Aorta (tissue), 5 donors: ENCODE results near the gene GRK7. TPM values are rescaled to one million over a fixed set of nuclear protein-coding genes. Genes with fewer than 3 reads are reported as not detected.

ENCODE experiments used
- ATAC-seq: fragments of 200-7000 bp; cut with Tn5 transposase; one replicate; pipeline ENCODE4 v1.9.1; 2022; ENCODE audit warnings: moderate library complexity; ENCODE audit not compliant: low FRiP score
- DNase-seq, 2 donors: peaks; one replicate each; pipeline ENCODE4 v3.0.0-alpha.2; 2020
- H3K27ac ChIP-seq, 2 donors: one replicate each; pipeline ENCODE4 v1.5.1; 2013; ENCODE audit warnings: low read length in 2 of 2, mild to moderate bottlenecking in 2 of 2, moderate library complexity in 2 of 2, control low read depth in 1 of 2, inconsistent platforms in 1 of 2, low read depth in 1 of 2
- H3K27me3 ChIP-seq, 2 donors: one replicate each; pipeline ENCODE4 v1.6.1; 2013; ENCODE audit warnings: control low read depth in 1 of 2, low read length in 1 of 2, mild to moderate bottlenecking in 1 of 2, moderate library complexity in 1 of 2; ENCODE audit not compliant: insufficient read depth in 2 of 2, control insufficient read depth in 1 of 2
- H3K36me3 ChIP-seq, 2 donors: one replicate each; pipeline ENCODE4 v1.6.1; 2013; ENCODE audit warnings: control low read depth in 1 of 2, low read length in 1 of 2, mild to moderate bottlenecking in 1 of 2; ENCODE audit not compliant: insufficient read depth in 2 of 2, control insufficient read depth in 1 of 2
- H3K4me1 ChIP-seq, 2 donors: one replicate each; pipeline ENCODE4 v1.6.1; 2013; ENCODE audit warnings: low read length in 2 of 2, control low read depth in 1 of 2, mild to moderate bottlenecking in 1 of 2, moderate library complexity in 1 of 2; ENCODE audit not compliant: insufficient read depth in 2 of 2, control insufficient read depth in 1 of 2
- H3K4me3 ChIP-seq, 2 donors: one replicate each; pipeline ENCODE4 v1.5.1; 2013; ENCODE audit warnings: low read length in 2 of 2, control low read depth in 1 of 2, mild to moderate bottlenecking in 1 of 2
- H3K9me3 ChIP-seq: one replicate; pipeline ENCODE4 v1.6.1; 2013; ENCODE audit warnings: mild to moderate bottlenecking, low read length; ENCODE audit not compliant: control insufficient read depth
- WGBS, 2 donors: extraction: QIAGEN DNeasy Blood & Tissue Kit; methylation state at CpG; one replicate each; pipeline ENCODE4 v1.1.7; 2013; 5-methylcytosine and 5-hydroxymethylcytosine counted together
- intact Hi-C, 2 donors: fragments of 100-400 bp; cut with DNase I; formaldehyde crosslinking; loops; one replicate each; pipeline versions ENCODE4 v1.14.2 to v1.15.0; 2022
- polyA plus RNA-seq, 2 donors: library from polyadenylated mRNA; stranded (reverse); fragments of 200-250 nt; gene quantifications; one replicate each; pipeline ENCODE4 v1.2.3, GENCODE V29; 2013
- total RNA-seq, 2 donors: library from RNA; stranded (reverse); fragmentation: NEBNext Ultra II Directional; extraction: Animal tissue kit (Norgen Biotek cat#: 25700); gene quantifications; one replicate each; pipeline ENCODE4 v1.2.1, GENCODE V29; 2021
- donor health status: healthy with polysubstance abuse.
- donor health status: Bipolar disorder and iron deficiency.
- donor health status: DM: no; HTN: no; CAD: no.
- donor health status: DM: no; HTN: no; CAD: no.
- donor health status: DM: yes; HTN: yes; CAD: no.

The GRK7 gene
- total and polyA plus RNA-seq, 4 donors = 0.23 TPM; not detected in 3

DNA sequence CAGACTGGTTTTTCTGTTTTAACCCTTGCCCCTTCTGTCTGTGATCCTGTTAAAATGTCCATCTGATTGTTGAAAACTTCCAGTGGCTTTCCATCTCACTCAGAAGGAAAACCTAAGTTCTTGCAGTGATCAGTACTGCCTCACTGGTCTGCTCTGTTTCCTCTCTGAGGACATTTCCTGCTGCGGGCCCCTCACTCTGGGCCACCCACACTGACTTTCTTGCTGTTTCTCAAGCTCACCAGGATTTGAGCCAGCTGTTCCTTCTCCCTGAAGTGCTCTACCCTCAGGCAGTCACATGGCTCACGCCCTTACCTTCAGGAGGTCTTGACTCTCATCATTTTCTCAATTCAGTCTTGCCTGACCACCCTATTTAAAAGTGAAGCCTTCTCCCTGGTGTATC, 1.8 kb downstream of the GRK7 start:
- no peaks in the 10 kb centered on the region for H3K4me1 ChIP-seq
- 72 to 87% methylated on average over 2 of the region's 2 CpGs for WGBS, 2 donors
- ATAC-seq = no peak

GRCh38 chr3:141767066-141767465, 3.9 kb downstream of the GRK7 start:
- intact Hi-C loops = no loop called here
- WGBS, 2 donors = 84 to 92% methylated on average over 2 of the region's 2 CpGs
- no peaks in the 10 kb centered on the region for H3K9me3 ChIP-seq
- H3K4me3 ChIP-seq = no peak overlapping the region
- no peak for DNase-seq
- no peak overlapping the region for H3K27ac ChIP-seq
- no peaks in the 10 kb centered on the region for H3K4me1 ChIP-seq
- H3K27me3 ChIP-seq = no peaks in the 10 kb centered on the region
- H3K36me3 ChIP-seq = no peaks in the 10 kb centered on the region
- no peak for ATAC-seq

More for the DNA sequence above, 1.8 kb downstream of the GRK7 start:
- Histone ChIP-seq H3K27me3 (no peaks in the 10 kb centered on the region), H3K9me3 (no peaks in the 10 kb centered on the region), H3K27ac (no peak overlapping the region), H3K4me3 (no peak overlapping the region), H3K36me3 (no peaks in the 10 kb centered on the region)
- intact Hi-C loops = no loop called here
- no peak for DNase-seq

GRCh38 chr3:141769221-141769894, 6.2 kb downstream of the GRK7 start:
- Histone ChIP-seq H3K36me3 (no peaks in the 10 kb centered on the region), H3K27me3 (no peaks in the 10 kb centered on the region), H3K4me3 (no peak overlapping the region), H3K9me3 (no peaks in the 10 kb centered on the region), H3K4me1 (no peaks in the 10 kb centered on the region), H3K27ac (no peak overlapping the region)
- no peak for ATAC-seq
- 69 to 70% methylated on average over 6 of the region's 6 CpGs for WGBS, 2 donors
- intact Hi-C loops = no loop called here
- DNase-seq = no peak

DNA sequence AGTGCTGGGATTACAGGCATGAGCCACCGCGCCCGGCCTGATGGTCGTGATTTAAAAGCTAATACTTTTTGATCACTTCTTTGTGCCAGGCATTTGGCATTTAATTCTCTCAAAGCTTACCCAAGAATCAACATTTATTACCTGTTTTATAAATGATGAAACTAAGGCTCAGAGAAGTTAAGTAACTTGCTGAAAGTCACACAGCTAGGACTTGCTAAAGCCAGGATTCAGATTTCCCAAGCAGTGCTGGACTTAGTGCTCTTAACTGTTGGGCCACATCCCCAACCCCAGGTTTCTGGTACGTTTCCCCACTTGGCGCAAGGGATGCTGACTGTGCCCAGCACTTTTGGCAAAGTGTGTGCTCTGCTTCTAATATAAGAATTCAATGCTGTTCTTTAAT, 10.5 kb downstream of the GRK7 start:
- ATAC-seq = no peak
- 93 to 96% methylated on average over 6 of the region's 6 CpGs for WGBS, 2 donors
- no peaks in the 10 kb centered on the region for H3K36me3 ChIP-seq

DNA sequence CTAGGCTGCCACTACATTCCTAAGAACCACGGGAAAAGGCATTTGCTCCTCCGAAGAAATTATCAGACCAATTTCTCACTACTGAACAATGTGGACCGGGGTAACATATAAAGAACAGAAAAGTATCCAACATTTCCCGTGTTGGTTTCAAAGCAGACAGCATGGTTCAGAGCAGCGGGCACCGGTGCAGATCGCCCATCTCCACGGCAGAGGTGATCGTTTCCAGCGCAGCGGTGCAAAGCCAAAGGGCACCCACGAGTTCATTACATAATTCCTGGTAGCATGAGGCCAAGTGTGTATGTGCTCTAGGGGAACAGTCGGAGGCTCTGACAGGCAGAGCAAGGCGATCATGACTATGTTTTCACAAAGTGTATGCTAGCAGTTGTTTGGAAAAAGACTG, 13.2 kb downstream of the GRK7 start:
- no peak overlapping the region for H3K4me3 ChIP-seq
- H3K36me3 ChIP-seq = no peaks in the 10 kb centered on the region
- no peaks in the 10 kb centered on the region for H3K9me3 ChIP-seq
- H3K27ac ChIP-seq = no peak overlapping the region
- ATAC-seq (no peak), DNase-seq (no peak)
- WGBS, 2 donors = 74 to 82% methylated on average over 14 of the region's 14 CpGs
- intact Hi-C loops = no loop called here
- H3K4me1 ChIP-seq = no peaks in the 10 kb centered on the region
- H3K27me3 ChIP-seq = no peaks in the 10 kb centered on the region

More for the DNA sequence above, 10.5 kb downstream of the GRK7 start:
- H3K27ac ChIP-seq = no peak overlapping the region
- no peaks in the 10 kb centered on the region for H3K27me3 ChIP-seq
- no peaks in the 10 kb centered on the region for H3K9me3 ChIP-seq
- no peak overlapping the region for H3K4me3 ChIP-seq
- intact Hi-C loops = no loop called here
- no peak for DNase-seq
- H3K4me1 ChIP-seq = no peaks in the 10 kb centered on the region

GRCh38 chr3:141776885-141777284, 13.7 kb downstream of the GRK7 start:
- Histone ChIP-seq H3K4me1 (no peaks in the 10 kb centered on the region), H3K4me3 (no peak overlapping the region), H3K27ac (no peak overlapping the region), H3K36me3 (no peaks in the 10 kb centered on the region), H3K27me3 (no peaks in the 10 kb centered on the region), H3K9me3 (no peaks in the 10 kb centered on the region)
- no peak for ATAC-seq
- no peak for DNase-seq
- WGBS, 2 donors = 46 to 56% methylated on average over 15 of the region's 15 CpGs
- intact Hi-C loops = no loop called here

DNA sequence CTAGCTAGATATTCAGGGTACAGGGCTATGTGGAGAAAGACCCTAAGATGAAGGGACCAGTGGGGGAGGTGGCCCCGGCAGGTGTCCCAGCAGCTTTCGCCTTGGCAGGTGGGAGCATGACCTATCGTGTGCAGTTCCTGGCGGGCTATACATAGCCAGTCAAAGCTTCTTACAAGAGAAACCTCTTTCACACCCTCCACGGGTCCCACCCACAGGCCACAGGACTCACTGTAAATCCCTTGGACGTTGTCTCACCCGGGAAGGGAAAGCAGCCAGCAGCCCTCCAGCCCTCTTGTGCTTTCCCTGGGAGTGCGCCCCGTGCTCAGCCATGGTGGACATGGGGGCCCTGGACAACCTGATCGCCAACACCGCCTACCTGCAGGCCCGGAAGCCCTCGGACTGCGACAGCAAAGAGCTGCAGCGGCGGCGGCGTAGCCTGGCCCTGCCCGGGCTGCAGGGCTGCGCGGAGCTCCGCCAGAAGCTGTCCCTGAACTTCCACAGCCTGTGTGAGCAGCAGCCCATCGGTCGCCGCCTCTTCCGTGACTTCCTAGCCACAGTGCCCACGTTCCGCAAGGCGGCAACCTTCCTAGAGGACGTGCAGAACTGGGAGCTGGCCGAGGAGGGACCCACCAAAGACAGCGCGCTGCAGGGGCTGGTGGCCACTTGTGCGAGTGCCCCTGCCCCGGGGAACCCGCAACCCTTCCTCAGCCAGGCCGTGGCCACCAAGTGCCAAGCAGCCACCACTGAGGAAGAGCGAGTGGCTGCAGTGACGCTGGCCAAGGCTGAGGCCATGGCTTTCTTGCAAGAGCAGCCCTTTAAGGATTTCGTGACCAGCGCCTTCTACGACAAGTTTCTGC, 15.0 kb downstream of the GRK7 start:
- Histone ChIP-seq H3K36me3 (no peaks in the 10 kb centered on the region), H3K27me3 (no peaks in the 10 kb centered on the region), H3K4me1 (no peaks in the 10 kb centered on the region), H3K4me3 (no peak overlapping the region), H3K27ac (no peak overlapping the region), H3K9me3 (no peaks in the 10 kb centered on the region)
- no peak for ATAC-seq
- intact Hi-C loops = no loop called here
- no peak for DNase-seq
- WGBS, 2 donors = 93 to 94% methylated on average over 41 to 42 of the region's 42 CpGs

DNA sequence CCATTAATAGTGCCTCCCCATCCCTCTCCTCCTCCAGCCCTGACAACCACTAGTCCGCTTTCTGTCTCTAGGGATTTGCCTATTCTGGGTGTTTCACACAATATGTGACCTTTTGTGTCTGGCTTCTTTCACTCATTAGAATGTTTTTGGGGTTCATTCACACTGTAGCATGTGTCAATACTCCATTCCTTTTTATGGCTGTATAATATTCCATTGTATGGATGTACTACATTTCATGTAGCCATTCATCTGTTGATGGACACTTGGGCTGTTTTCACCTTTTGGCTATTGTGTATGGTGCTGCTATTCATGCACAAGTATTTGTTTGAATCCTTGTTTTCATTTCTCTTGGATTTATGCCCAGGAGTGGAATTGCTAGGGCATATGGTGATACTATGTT, 16.5 kb downstream of the GRK7 start:
- Histone ChIP-seq H3K4me1 (no peaks in the 10 kb centered on the region), H3K4me3 (no peak overlapping the region), H3K9me3 (no peaks in the 10 kb centered on the region), H3K36me3 (no peaks in the 10 kb centered on the region), H3K27ac (no peak overlapping the region), H3K27me3 (no peaks in the 10 kb centered on the region)
- intact Hi-C loops = no loop called here
- WGBS, 2 donors = 93 to 100% methylated on average over 1 of the region's 1 CpG
- ATAC-seq (no peak), DNase-seq (no peak)
